ENCODE measurements around the gene RIPK3.

Gene RIPK3

DNA sequence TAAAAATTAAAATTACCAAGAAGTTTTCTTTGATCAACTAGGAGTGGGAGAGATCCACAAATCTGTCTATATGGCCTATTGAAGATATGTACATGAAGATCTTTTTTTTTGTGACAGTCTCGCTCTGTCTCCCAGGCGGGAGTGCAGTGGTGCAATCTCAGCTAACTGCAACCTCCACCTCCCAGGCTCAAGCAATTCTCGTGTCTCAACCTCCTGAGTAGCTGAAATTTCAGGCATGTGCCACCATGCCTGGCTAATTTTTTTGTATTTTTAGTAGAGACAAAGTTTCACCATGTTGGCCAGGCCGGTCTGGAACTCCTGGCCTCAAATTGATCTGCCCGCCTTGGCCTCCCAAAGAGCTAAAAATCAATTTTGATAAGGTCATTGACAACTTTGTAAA is 23.6 kb upstream of the RIPK3 start:
- DNase-seq (no peak), ATAC-seq (ENCODE audit: insufficient read depth, low read depth) (no peak)
- no peaks in the 10 kb centered on the region for H3K9me3 ChIP-seq (ENCODE audit: insufficient read depth, low read length, severe bottlenecking)
- H4K20me1 ChIP-seq (ENCODE audit: insufficient read depth, low read length): no peaks in the 10 kb centered on the region
- H3K27ac ChIP-seq (ENCODE audit: low read length): no peak overlapping the region
- TF ChIP-seq CTCF (IDR thresholded peaks at IDR 0.05; ENCODE audit: borderline replicate concordance, extremely low read depth, low read length, poor library complexity, severe bottlenecking) (no peak), EZH2 (IDR thresholded peaks at IDR 0.05; ENCODE audit: borderline replicate concordance, low read depth, low read length, severe bottlenecking) (no peak)
- no peaks in the 10 kb centered on the region for H3K79me2 ChIP-seq (ENCODE audit: insufficient read depth, low read length)
- no peak overlapping the region for H3K4me2 ChIP-seq (ENCODE audit: insufficient read depth, low read length)
- peaks cover 52% of the 10 kb centered on the region for H3K27me3 ChIP-seq (ENCODE audit: insufficient read depth, low read length, poor library complexity)
- no peak overlapping the region for H3K4me3 ChIP-seq (ENCODE audit: low read depth in 1 of 2, low read length in 2 of 2)
- no peak overlapping the region for H3K9ac ChIP-seq (ENCODE audit: low read depth, low read length)
- H3K36me3 ChIP-seq (ENCODE audit: insufficient read depth, low read length): no peaks in the 10 kb centered on the region
- H2AFZ ChIP-seq (ENCODE audit: low read depth, low read length): no peak overlapping the region
- no peaks in the 10 kb centered on the region for H3K4me1 ChIP-seq (ENCODE audit: insufficient read depth, low read length)

DNA sequence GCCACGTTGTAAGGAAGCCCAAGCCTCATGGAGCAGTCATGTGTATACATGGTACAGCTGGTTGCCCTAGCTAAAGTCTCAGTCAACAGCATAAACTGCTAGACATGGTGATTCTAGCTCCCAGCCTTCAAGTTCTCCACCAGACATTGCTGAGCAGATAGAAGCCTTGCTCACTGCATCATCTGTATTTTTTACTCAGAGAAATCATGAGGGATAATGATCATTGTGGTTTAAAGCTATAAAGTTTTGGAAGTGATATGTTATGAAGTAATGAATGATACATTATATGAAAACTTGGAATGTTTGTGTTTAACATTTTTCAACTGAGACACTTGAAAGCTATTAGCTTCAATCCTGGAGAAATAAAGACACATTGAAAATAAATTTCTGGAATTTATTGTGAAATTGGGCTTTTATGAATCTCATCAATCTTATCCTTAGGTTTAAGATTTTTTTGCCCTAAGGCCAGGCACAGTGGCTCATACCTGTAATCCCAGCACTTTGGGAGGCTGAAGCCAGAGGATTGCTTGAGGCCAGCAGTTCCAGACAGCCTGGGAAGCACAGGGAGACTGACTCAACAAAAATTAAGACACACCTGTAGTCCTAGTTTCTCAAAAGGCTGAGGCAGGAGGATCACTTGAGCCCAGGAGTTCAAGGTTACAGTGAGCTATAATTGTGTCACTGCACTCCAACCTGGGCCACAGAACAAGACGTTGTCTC is 22.6 kb upstream of the RIPK3 start:
- H3K9me3 ChIP-seq (ENCODE audit: insufficient read depth, low read length, severe bottlenecking): no peaks in the 10 kb centered on the region
- H2AFZ ChIP-seq (ENCODE audit: low read depth, low read length): no peak overlapping the region
- H3K27me3 ChIP-seq (ENCODE audit: insufficient read depth, low read length, poor library complexity): peaks cover 42% of the 10 kb centered on the region
- H3K4me3 ChIP-seq (ENCODE audit: low read depth in 1 of 2, low read length in 2 of 2): no peak overlapping the region
- H4K20me1 ChIP-seq (ENCODE audit: insufficient read depth, low read length): no peaks in the 10 kb centered on the region
- H3K36me3 ChIP-seq (ENCODE audit: insufficient read depth, low read length): no peaks in the 10 kb centered on the region
- no peak for ATAC-seq (ENCODE audit: insufficient read depth, low read depth)
- no peak overlapping the region for H3K4me2 ChIP-seq (ENCODE audit: insufficient read depth, low read length)
- no peak for TF ChIP-seq EZH2 (IDR thresholded peaks at IDR 0.05; ENCODE audit: borderline replicate concordance, low read depth, low read length, severe bottlenecking)
- no peak for TF ChIP-seq CTCF (IDR thresholded peaks at IDR 0.05; ENCODE audit: borderline replicate concordance, extremely low read depth, low read length, poor library complexity, severe bottlenecking)
- no peaks in the 10 kb centered on the region for H3K4me1 ChIP-seq (ENCODE audit: insufficient read depth, low read length)
- no peak overlapping the region for H3K27ac ChIP-seq (ENCODE audit: low read length)
- DNase-seq: no peak
- H3K9ac ChIP-seq (ENCODE audit: low read depth, low read length): no peak overlapping the region
- no peaks in the 10 kb centered on the region for H3K79me2 ChIP-seq (ENCODE audit: insufficient read depth, low read length)

DNA sequence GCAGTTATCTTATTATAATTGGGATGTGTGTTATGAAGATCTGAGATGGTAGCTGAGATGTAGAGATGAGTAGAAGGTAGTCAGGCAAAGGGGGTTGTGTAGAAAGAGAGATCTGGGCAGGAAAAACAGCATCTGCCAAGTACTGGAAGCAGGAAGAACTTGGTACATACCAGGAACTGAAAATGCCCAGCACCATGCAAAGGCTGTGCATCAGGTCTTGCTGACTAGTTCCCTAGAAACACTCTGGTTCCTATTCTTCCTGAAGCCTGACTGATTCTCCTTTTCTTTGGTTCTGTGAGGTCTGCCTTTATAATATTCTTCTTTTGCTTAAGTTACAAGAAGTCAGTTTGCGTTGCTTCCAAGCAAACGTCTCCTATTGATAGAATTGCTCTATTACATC is 21.5 kb upstream of the RIPK3 start:
- Histone ChIP-seq H3K27me3 (ENCODE audit: insufficient read depth, low read length, poor library complexity) (peaks cover 31% of the 10 kb centered on the region), H3K4me2 (ENCODE audit: insufficient read depth, low read length) (no peak overlapping the region), H3K4me1 (ENCODE audit: insufficient read depth, low read length) (no peaks in the 10 kb centered on the region), H2AFZ (ENCODE audit: low read depth, low read length) (no peak overlapping the region), H3K27ac (ENCODE audit: low read length) (no peak overlapping the region), H3K36me3 (ENCODE audit: insufficient read depth, low read length) (no peaks in the 10 kb centered on the region), H3K4me3 (ENCODE audit: low read depth in 1 of 2, low read length in 2 of 2) (no peak overlapping the region), H3K9me3 (ENCODE audit: insufficient read depth, low read length, severe bottlenecking) (no peaks in the 10 kb centered on the region), H3K9ac (ENCODE audit: low read depth, low read length) (no peak overlapping the region), H3K79me2 (ENCODE audit: insufficient read depth, low read length) (no peaks in the 10 kb centered on the region), H4K20me1 (ENCODE audit: insufficient read depth, low read length) (no peaks in the 10 kb centered on the region)
- DNase-seq (no peak), ATAC-seq (ENCODE audit: insufficient read depth, low read depth) (no peak)
- no peak for TF ChIP-seq CTCF (IDR thresholded peaks at IDR 0.05; ENCODE audit: borderline replicate concordance, extremely low read depth, low read length, poor library complexity, severe bottlenecking)
- no peak for TF ChIP-seq EZH2 (IDR thresholded peaks at IDR 0.05; ENCODE audit: borderline replicate concordance, low read depth, low read length, severe bottlenecking)

Data from DND-41 (cell line).